ENCODE data around the gene TEX48. TPM values are rescaled to one million over a fixed set of nuclear protein-coding genes. Genes with fewer than 3 reads are reported as not detected.

The TEX48 gene
- total and polyA plus RNA-seq, 10 of the 15 experiments (the other 5 are each of a cell fraction or from before 2014, with no cell fraction given) = not detected

DNA sequence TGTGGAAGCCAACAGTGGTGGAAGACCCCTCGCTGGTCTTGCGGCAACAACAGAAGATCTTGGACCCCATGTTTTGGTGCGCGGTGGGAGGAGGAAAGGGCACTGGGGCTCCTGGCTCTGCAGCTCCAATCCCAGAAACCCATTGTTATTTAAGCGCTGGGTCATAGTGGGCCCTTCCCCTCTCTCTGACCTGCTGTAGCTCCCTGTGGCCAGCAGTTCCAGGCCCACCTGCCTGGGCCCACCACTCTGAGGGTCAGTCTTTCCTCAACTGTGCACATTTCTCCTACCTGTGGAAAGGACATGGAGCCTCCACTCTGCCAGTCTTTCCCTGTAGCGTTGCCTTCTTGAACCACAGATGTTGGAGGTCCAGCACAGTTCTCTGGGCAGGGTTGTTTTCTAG lies 24.3 kb downstream of the TEX48 start, which contains the start of gene TEX53:
Gene TEX53 (minus strand): TSS at position 101 of the 400 bp plus-strand sequence. CDS start 31 bp downstream, at position 70.
- Histone ChIP-seq H3K4me1 (ENCODE audit: control insufficient read depth, insufficient read depth, low read length) (peaks cover 4% of the 10 kb centered on the region), H3K36me3 (ENCODE audit: control insufficient read depth in 2 of 2, insufficient read depth in 2 of 2, low read length in 1 of 2) (no peaks in the 10 kb centered on the region), H3K27me3 (replicated peaks in 1 of 2; ENCODE audit: control insufficient read depth in 2 of 2, insufficient read depth in 2 of 2, low read length in 1 of 2) (no peaks in the 10 kb centered on the region), H3K9me3 (replicated peaks; ENCODE audit: control insufficient read depth, insufficient read depth, low read length) (no peaks in the 10 kb centered on the region), H3K4me2 (ENCODE audit: control insufficient read depth, insufficient read depth) (no peak within 1 kb of the TSS), H2AFZ (ENCODE audit: control insufficient read depth, low read depth, low read length) (no peak within 1 kb of the TSS), H3K79me2 (ENCODE audit: control insufficient read depth, insufficient read depth, low read length) (no peaks in the 10 kb centered on the region), H3K27ac (ENCODE audit: control insufficient read depth, insufficient read depth) (no peak within 1 kb of the TSS), H3K9ac (ENCODE audit: control insufficient read depth, insufficient read depth, low read length) (no peak within 1 kb of the TSS), H4K20me1 (ENCODE audit: control insufficient read depth, insufficient read depth) (no peaks in the 10 kb centered on the region), H3K4me3 (no peak within 1 kb of the TSS)
- CTCF ChIA-PET = interaction anchor here (0.8 to 2.1 kb wide), 2 partner anchors 66 to 252 kb away, joined by 3 to 8 read pairs; no protein-coding TSS in a partner anchor
- FAIRE-seq (no peak), ATAC-seq (no peak), DNase-seq (ENCODE audit: low read depth, low spot score) (no peak)
- intact Hi-C loops (cut with micrococcal nuclease; ENCODE audit: unreplicated experiment) (no loop called here), in situ Hi-C loops (cut with MboI) (no loop called here)
- POLR2A ChIA-PET = interaction anchor here (1.0 kb wide), 1 partner anchor 34 kb away, joined by 3 read pairs; no protein-coding TSS in a partner anchor
- RAD21 ChIA-PET (ENCODE audit: unreplicated experiment) = interaction anchor here (5.0 kb wide), 1 partner anchor 65 kb away, joined by 18 read pairs; no protein-coding TSS in a partner anchor
- TF ChIP-seq BCL3 (IDR thresholded peaks at IDR 0.05; ENCODE audit: borderline replicate concordance, insufficient read depth, low read depth, low read length, poor library complexity, severe bottlenecking) = no peak
- no peak for TF ChIP-seq WRNIP1 (IDR thresholded peaks at IDR 0.05; ENCODE audit: borderline replicate concordance, low read depth, low read length)
- TF ChIP-seq SUPT20H (IDR thresholded peaks at IDR 0.05; ENCODE audit: borderline replicate concordance, control insufficient read depth, low read depth, low read length) = no peak
- no peak for TF ChIP-seq CBX3 (IDR thresholded peaks at IDR 0.05; ENCODE audit: borderline replicate concordance, low read depth)
- TF ChIP-seq RAD21 (IDR thresholded peaks at IDR 0.05; ENCODE audit: insufficient read depth, low read depth, low read length) = no peak
- no peak for TF ChIP-seq ATF3 (IDR thresholded peaks at IDR 0.05; ENCODE audit: borderline replicate concordance, extremely low read depth, low read depth, low read length)
- TF ChIP-seq PML (IDR thresholded peaks at IDR 0.05; ENCODE audit: low read length) = no peak
- TF ChIP-seq TAF1 (IDR thresholded peaks at IDR 0.05; ENCODE audit: borderline replicate concordance, low read depth, low read length) = no peak
- SMC1A ChIA-PET (ENCODE audit: uncharacterized antibody, unreplicated experiment) = interaction anchor here (1.0 kb wide), 1 partner anchor 120 kb away, joined by 3 read pairs; no protein-coding TSS in a partner anchor
- no TSS peak for BruUV-seq (replicated peaks)
- WGBS (ENCODE audit: insufficient coverage, insufficient replicate concordance, low lambda C conversion rate, missing lambda C conversion rate) = 96% methylated on average over 6 of the region's 6 CpGs
